Activated naive CD8-positive, alpha-beta T cell treated with anti-CD3 and anti-CD28 coated beads, Interleukin-2, amount 10 ng/mL, durations not matched to agents 7 days and 5 days (primary cell): ENCODE results near the gene FBXL19. TPM values are rescaled to one million over a fixed set of nuclear protein-coding genes. Genes with fewer than 3 reads are reported as not detected.

ENCODE experiments used
- ATAC-seq: fragments of 150-1000 bp; cut with Tn5 transposase; one replicate; pipeline ENCODE4 v1.10.0; 2021; ENCODE audit warnings: low read depth, moderate library complexity
- POLR2A ChIA-PET: fragments of 350-600 bp; sonication (Branson Sonifier 250); formaldehyde crosslinking; loops from one replicate; lab custom pipeline; 2021; ENCODE audit warnings: antibody characterized with exemption; lab: Charles Lee
- DNase-seq: peaks from one replicate; pipeline ENCODE4 v3.0.0; 2021
- H3K27ac Mint-ChIP-seq: one replicate; pipeline ENCODE4 v1.8.0; 2022; ENCODE audit warnings: mild to moderate bottlenecking, mixed read lengths
- H3K27me3 Mint-ChIP-seq: one replicate; pipeline ENCODE4 v1.8.0; 2022; ENCODE audit warnings: mild to moderate bottlenecking, moderate library complexity, mixed read lengths
- H3K36me3 Mint-ChIP-seq: one replicate; pipeline ENCODE4 v1.8.0; 2021; ENCODE audit warnings: mild to moderate bottlenecking, mixed read lengths
- H3K4me1 Mint-ChIP-seq: one replicate; pipeline ENCODE4 v1.8.0; 2021; ENCODE audit warnings: mixed read lengths
- H3K4me3 Mint-ChIP-seq: one replicate; pipeline ENCODE4 v1.8.0; 2022; ENCODE audit warnings: mild to moderate bottlenecking, moderate library complexity, mixed read lengths
- H3K9me3 Mint-ChIP-seq: one replicate; pipeline ENCODE4 v1.8.0; 2021; ENCODE audit warnings: mixed read lengths
- microRNA-seq: library from miRNA; unstranded; fragments of <30 nt; microRNA quantifications from one replicate; pipeline ENCODE4 v1.2.0, GENCODE V29; 2022
- total RNA-seq, 2 experiments: library from RNA; stranded (reverse); gene quantifications; one replicate each; pipeline ENCODE4 v1.2.3, GENCODE V29; 2021

FBXL19 gene
- total RNA-seq, 2 experiments from 2014 or later = 20.1 to 24.4 TPM

DNA sequence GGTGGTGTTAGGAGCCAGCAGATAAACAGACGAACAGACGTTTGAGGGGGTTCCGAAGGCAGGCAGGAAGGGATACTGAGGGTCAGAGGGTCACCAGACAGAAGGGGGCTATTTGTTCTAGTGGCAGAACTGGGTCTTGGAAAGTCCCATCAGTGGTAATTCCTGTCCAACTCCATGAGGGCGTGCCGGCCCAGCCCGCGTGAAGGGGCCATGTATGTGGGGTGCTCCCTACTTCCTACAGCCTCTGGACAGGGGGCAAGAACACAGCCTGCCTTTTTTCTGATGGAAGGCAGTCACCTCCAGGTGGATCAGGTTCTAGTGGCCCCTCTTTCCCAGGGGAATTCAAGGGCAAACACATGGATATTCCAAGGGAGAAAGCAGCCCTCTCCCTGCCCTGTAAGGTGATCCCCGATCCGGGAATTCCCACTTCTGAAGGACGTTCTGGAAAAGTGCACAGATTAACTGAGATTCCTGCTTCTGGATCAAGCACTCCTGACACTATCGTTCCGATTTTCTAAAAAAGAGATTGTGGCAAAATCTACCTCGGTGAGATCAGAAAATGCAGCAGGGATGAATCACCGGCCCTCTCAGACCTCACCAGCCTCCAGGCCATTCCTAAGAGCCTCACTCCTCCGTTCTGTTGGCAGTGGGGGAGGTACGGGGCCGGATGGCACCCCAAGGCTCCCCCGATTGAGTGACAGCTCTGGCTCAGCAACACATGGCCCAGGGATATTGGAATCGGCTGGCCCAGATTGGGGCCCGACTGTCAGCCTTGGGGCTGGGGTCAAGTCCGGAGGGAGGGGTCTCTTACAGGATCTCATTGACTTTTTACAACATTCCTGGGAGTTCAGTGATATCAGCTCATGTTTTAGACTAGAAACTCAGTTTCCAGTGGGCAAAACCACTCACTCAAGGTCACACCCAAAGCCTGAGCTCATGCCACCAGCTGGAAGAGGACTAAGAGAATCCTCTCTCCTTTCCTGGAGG is 74.6 kb downstream of the FBXL19 start:
- Mint-ChIP-seq H3K4me3 (peak overlapping the region; percentile 98), H3K27ac (no peak overlapping the region), H3K9me3 (no peaks in the 10 kb centered on the region), H3K36me3 (no peaks in the 10 kb centered on the region), H3K4me1 (peaks cover 10% of the 10 kb centered on the region), H3K27me3 (peaks cover 5% of the 10 kb centered on the region)
- POLR2A ChIA-PET = interaction anchor here (0.7 to 3.1 kb wide), 11 partner anchors 13 to 715 kb away, joined by 3 to 19 read pairs (median 3); partner anchors contain the start of genes ARMC5, FUS, HSD3B7 and VKORC1
- ATAC-seq = no peak
- no peak for DNase-seq

Small RNA genes lying within 50 kb of the gene (microRNA-seq; reads per million reads assigned to microRNA genes)
- gene MIR4519 (not detected), gene MIR762 (not detected)

Other genes starting within 250 kb of the FBXL19 start
- 10 to 100 TPM; 89.4 to 92.2 TPM for gene SRCAP, start 224.4 kb upstream of the FBXL19 start, total RNA-seq
- 10 to 100 TPM; 48.2 to 48.9 TPM for gene PHKG2, start 175.1 kb upstream of the FBXL19 start, total RNA-seq
- 1 to 10 TPM; 4.4 TPM for gene CFAP119, start 161.5 kb upstream of the FBXL19 start, total RNA-seq
- 100 to 1,000 TPM in 1 of 2 experiments, 10 to 100 TPM in 1; 94.7 to 105 TPM for gene RNF40, start 161.2 kb upstream of the FBXL19 start, total RNA-seq
- gene ZNF629, start 136.4 kb upstream of the FBXL19 start, total RNA-seq = 1 to 10 TPM; 5.2 to 6.0 TPM
- gene BCL7C, start 29.5 kb upstream of the FBXL19 start, total RNA-seq = 10 to 100 TPM; 31.1 to 31.8 TPM
- under 1 TPM; 0.19 to 0.37 TPM for gene CTF1, start 27.0 kb upstream of the FBXL19 start, total RNA-seq
- gene ORAI3, start 25.5 kb downstream of the FBXL19 start, total RNA-seq = 10 to 100 TPM; 24.6 to 25.8 TPM
- 10 to 100 TPM; 27.6 to 33.4 TPM for gene SETD1A, start 34.2 kb downstream of the FBXL19 start, total RNA-seq
- gene HSD3B7, start 61.6 kb downstream of the FBXL19 start, total RNA-seq = 10 to 100 TPM in 1 of 2 experiments, 1 to 10 TPM in 1; 8.5 to 10.9 TPM
- gene STX1B, start 87.1 kb downstream of the FBXL19 start, total RNA-seq = 1 to 10 TPM; 3.1 to 3.5 TPM
- 10 to 100 TPM; 82.8 to 84.8 TPM for gene STX4, start 110.0 kb downstream of the FBXL19 start, total RNA-seq
- 10 to 100 TPM; 17.9 to 20.5 TPM for gene ZNF668, start 150.7 kb downstream of the FBXL19 start, total RNA-seq
- gene ZNF646, start 150.8 kb downstream of the FBXL19 start, total RNA-seq = 10 to 100 TPM; 37.3 to 38.7 TPM
- 10 to 100 TPM; 10.4 to 10.9 TPM for gene PRSS53, start 165.4 kb downstream of the FBXL19 start, total RNA-seq
- gene VKORC1, start 171.2 kb downstream of the FBXL19 start, total RNA-seq = 10 to 100 TPM; 79.4 to 80.4 TPM
- 10 to 100 TPM; 35.8 to 37.0 TPM for gene BCKDK, start 184.8 kb downstream of the FBXL19 start, total RNA-seq
- gene KAT8, start 194.1 kb downstream of the FBXL19 start, total RNA-seq = 10 to 100 TPM; 66.5 to 72.9 TPM
- gene PRSS8, start 212.2 kb downstream of the FBXL19 start, total RNA-seq = not detected
- gene PRSS36, start 226.5 kb downstream of the FBXL19 start, total RNA-seq = 1 to 10 TPM in 1 of 2 experiments, under 1 TPM in 1; 0.31 to 1.1 TPM